ENCODE results near the gene CLCA4. TPM values are rescaled to one million over a fixed set of nuclear protein-coding genes. Genes with fewer than 3 reads are reported as not detected.
"Not testable (repeated sequence)": the region's sequence is repeated elsewhere in the genome, so short reads cannot be mapped to it uniquely, and the experiment has no call there.

CLCA4 gene
- total and polyA plus RNA-seq, 7 donors: 0.03 to 0.21 (median 0.11) TPM; not detected in 2

- Histone ChIP-seq H3K27me3 (ENCODE audit: insufficient read depth in 3 of 3, low read length in 2 of 3) (no peaks in the 10 kb centered on the region), H3K4me3 (no peak overlapping the region), H3K36me3 (ENCODE audit: insufficient read depth in 1 of 2, low read depth in 1 of 2) (no peaks in the 10 kb centered on the region), H3K9me3 (no peaks in the 10 kb centered on the region), H3K4me1 (no peaks in the 10 kb centered on the region), H3K27ac (no peak overlapping the region)
- WGBS, 3 donors: 76 to 84% (median 81%) methylated on average over 3 of the region's 3 CpGs
- TF ChIP-seq, protein P1, sequence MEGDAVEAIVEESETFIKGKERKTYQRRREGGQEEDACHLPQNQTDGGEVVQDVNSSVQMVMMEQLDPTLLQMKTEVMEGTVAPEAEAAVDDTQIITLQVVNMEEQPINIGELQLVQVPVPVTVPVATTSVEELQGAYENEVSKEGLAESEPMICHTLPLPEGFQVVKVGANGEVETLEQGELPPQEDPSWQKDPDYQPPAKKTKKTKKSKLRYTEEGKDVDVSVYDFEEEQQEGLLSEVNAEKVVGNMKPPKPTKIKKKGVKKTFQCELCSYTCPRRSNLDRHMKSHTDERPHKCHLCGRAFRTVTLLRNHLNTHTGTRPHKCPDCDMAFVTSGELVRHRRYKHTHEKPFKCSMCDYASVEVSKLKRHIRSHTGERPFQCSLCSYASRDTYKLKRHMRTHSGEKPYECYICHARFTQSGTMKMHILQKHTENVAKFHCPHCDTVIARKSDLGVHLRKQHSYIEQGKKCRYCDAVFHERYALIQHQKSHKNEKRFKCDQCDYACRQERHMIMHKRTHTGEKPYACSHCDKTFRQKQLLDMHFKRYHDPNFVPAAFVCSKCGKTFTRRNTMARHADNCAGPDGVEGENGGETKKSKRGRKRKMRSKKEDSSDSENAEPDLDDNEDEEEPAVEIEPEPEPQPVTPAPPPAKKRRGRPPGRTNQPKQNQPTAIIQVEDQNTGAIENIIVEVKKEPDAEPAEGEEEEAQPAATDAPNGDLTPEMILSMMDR (IDR thresholded peaks at IDR 0.05): no peak
- ATAC-seq (no peak), DNase-seq (no peak)
- intact Hi-C loops (cut with DNase I): no loop called here
Measured at GRCh38 chr1:86583593-86583992, 36.7 kb downstream of the CLCA4 start.

DNA sequence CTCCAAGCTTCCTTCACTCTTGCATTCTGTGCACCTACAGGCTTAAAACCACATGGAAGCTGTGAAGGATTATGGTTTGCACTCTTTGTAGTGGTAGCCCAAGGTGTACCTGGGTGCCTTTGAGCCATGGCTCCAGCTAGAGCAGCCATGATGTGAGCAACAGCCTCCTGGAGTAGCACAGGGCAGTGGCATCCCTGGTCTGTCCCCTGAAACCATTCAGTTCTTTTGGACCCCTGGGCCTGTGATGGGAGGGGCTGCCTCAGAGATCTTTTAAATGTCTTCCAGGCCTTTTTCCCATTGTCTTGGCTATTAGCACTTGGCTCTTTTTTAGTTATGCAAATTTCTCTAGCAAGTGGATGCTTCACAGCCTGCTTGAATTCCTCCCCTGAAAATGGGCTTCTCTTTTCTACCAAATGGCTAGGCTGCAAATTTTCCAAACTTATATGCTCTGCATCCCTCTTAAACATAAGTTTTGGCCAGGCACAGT, 47.4 kb downstream of the CLCA4 start:
- intact Hi-C loops (cut with DNase I): no loop called here
- H3K27ac ChIP-seq: no peak overlapping the region

DNA sequence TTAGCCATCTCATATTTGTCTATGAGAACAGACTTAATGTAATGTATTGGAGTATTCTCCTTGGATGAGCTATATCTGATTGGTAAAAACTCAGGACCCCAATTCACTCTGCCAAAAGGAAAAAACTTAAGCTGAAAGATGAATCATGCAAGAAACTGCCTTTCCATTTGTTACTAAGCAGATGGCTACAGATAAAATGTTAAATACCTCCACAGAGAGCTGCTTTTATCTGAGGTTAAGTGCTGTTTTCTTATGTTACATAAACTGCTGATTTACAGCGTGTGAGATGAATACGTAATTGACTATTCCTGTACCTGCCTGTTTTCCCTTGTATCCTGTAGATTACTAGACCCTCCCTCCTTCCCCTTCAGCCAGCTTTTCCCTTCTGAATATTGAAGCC, 49.3 kb downstream of the CLCA4 start:
- Histone ChIP-seq H3K9me3 (peaks cover 10% of the 10 kb centered on the region), H3K27ac (no peak overlapping the region), H3K27me3 (ENCODE audit: insufficient read depth in 3 of 3, low read length in 2 of 3) (no peaks in the 10 kb centered on the region), H3K4me3 (no peak overlapping the region), H3K4me1 (no peaks in the 10 kb centered on the region), H3K36me3 (ENCODE audit: insufficient read depth in 1 of 2, low read depth in 1 of 2) (no peaks in the 10 kb centered on the region)
- ATAC-seq (no peak), DNase-seq (no peak)
- TF ChIP-seq, protein P1 (IDR thresholded peaks at IDR 0.05): no peak
- WGBS, 3 donors: 39 to 90% (median 86%) methylated on average over 2 of the region's 2 CpGs
- intact Hi-C loops (cut with DNase I): no loop called here

More for the DNA sequence above, 47.4 kb downstream of the CLCA4 start:
- DNase-seq (no peak), ATAC-seq (no peak)
- H3K4me1 ChIP-seq: no peaks in the 10 kb centered on the region
- H3K36me3 ChIP-seq (ENCODE audit: insufficient read depth in 1 of 2, low read depth in 1 of 2): no peaks in the 10 kb centered on the region
- no peaks in the 10 kb centered on the region for H3K27me3 ChIP-seq (ENCODE audit: insufficient read depth in 3 of 3, low read length in 2 of 3)
- H3K9me3 ChIP-seq: peaks cover 10% of the 10 kb centered on the region
- TF ChIP-seq, protein P1 (IDR thresholded peaks at IDR 0.05): no peak
- no peak overlapping the region for H3K4me3 ChIP-seq

- DNase-seq (no peak), ATAC-seq (no peak)
- H3K4me3 ChIP-seq: no peak overlapping the region
- H3K36me3 ChIP-seq (ENCODE audit: insufficient read depth in 1 of 2, low read depth in 1 of 2): no peaks in the 10 kb centered on the region
- TF ChIP-seq, protein P1 (IDR thresholded peaks at IDR 0.05): no peak
- peaks cover 10% of the 10 kb centered on the region for H3K9me3 ChIP-seq
- H3K4me1 ChIP-seq: no peaks in the 10 kb centered on the region
- 76 to 85% (median 78%) methylated on average over 3 of the region's 3 CpGs for WGBS, 3 donors
- intact Hi-C loops (cut with DNase I): no loop called here
- H3K27me3 ChIP-seq (ENCODE audit: insufficient read depth in 3 of 3, low read length in 2 of 3): no peaks in the 10 kb centered on the region
- no peak overlapping the region for H3K27ac ChIP-seq
Measured at GRCh38 chr1:86596741-86597290, 49.9 kb downstream of the CLCA4 start.

GRCh38 chr1:86606080-86606479, 59.2 kb downstream of the CLCA4 start:
- H3K27me3 ChIP-seq (ENCODE audit: insufficient read depth in 3 of 3, low read length in 2 of 3); H3K36me3 ChIP-seq (ENCODE audit: insufficient read depth in 1 of 2, low read depth in 1 of 2); intact Hi-C loops (cut with DNase I); H3K4me3 ChIP-seq; ATAC-seq; DNase-seq; H3K4me1 ChIP-seq; H3K27ac ChIP-seq; H3K9me3 ChIP-seq: not testable (repeated sequence)
- WGBS, 3 donors: 78 to 90% (median 81%) methylated on average over 2 of the region's 2 CpGs
